Measurements from ENCODE around the gene HDAC7. TPM values are rescaled to one million over a fixed set of nuclear protein-coding genes. Genes with fewer than 3 reads are reported as not detected.

The HDAC7 gene
- polyA plus RNA-seq, 4 donors, result 2.2 to 30.3 (median 15.3) TPM

- DNase-seq (no peak), FAIRE-seq (no peak)
- H3K4me3 ChIP-seq (ENCODE audit: low read depth in 1 of 3, low read length in 3 of 3), result no peak overlapping the region
- H3K4me1 ChIP-seq (ENCODE audit: control insufficient read depth in 3 of 3, insufficient read depth in 2 of 3, low read depth in 1 of 3, low read length in 2 of 3), result peaks cover 0 to 2% (median 0%) of the 10 kb centered on the region in 3 donors
- H3K27me3 ChIP-seq (ENCODE audit: control insufficient read depth in 3 of 3, insufficient read depth in 3 of 3, low read length in 3 of 3), result no peaks in the 10 kb centered on the region
- no peak overlapping the region for H3K27ac ChIP-seq (ENCODE audit: low read depth in 1 of 3, low read length in 2 of 3)
- H3K36me3 ChIP-seq (ENCODE audit: control insufficient read depth in 3 of 3, insufficient read depth in 2 of 3, low read depth in 1 of 3, low read length in 3 of 3), result peaks cover 0 to 62% (median 10%) of the 10 kb centered on the region in 3 donors
- 65 to 74% (median 68%) methylated on average over 13 of the region's 13 CpGs for WGBS, 3 donors
- no peaks in the 10 kb centered on the region for H3K9me3 ChIP-seq (ENCODE audit: control insufficient read depth in 2 of 2, insufficient read depth in 1 of 2, low read depth in 1 of 2, low read length in 1 of 2)
Observed at GRCh38 chr12:47781479-47782371, 38.0 kb downstream of the HDAC7 start.

- WGBS, 3 donors, result 69 to 83% (median 78%) methylated on average over 11 of the region's 11 CpGs
- Histone ChIP-seq H3K27ac (ENCODE audit: low read depth in 1 of 3, low read length in 2 of 3) (no peak overlapping the region), H3K36me3 (ENCODE audit: control insufficient read depth in 3 of 3, insufficient read depth in 2 of 3, low read depth in 1 of 3, low read length in 3 of 3) (peaks cover 0 to 49% (median 6%) of the 10 kb centered on the region in 3 donors), H3K27me3 (ENCODE audit: control insufficient read depth in 3 of 3, insufficient read depth in 3 of 3, low read length in 3 of 3) (no peaks in the 10 kb centered on the region), H3K4me1 (ENCODE audit: control insufficient read depth in 3 of 3, insufficient read depth in 2 of 3, low read depth in 1 of 3, low read length in 2 of 3) (no peaks in the 10 kb centered on the region), H3K9me3 (ENCODE audit: control insufficient read depth in 2 of 2, insufficient read depth in 1 of 2, low read depth in 1 of 2, low read length in 1 of 2) (no peaks in the 10 kb centered on the region), H3K4me3 (ENCODE audit: low read depth in 1 of 3, low read length in 3 of 3) (no peak overlapping the region)
- no peak for FAIRE-seq
- DNase-seq, result no peak
Observed at GRCh38 chr12:47779943-47780504, 39.7 kb downstream of the HDAC7 start.

GRCh38 chr12:47779301-47779942, 40.3 kb downstream of the HDAC7 start:
- FAIRE-seq (no peak), DNase-seq (peak; percentile 85 to 91)
- Histone ChIP-seq H3K9me3 (ENCODE audit: control insufficient read depth in 2 of 2, insufficient read depth in 1 of 2, low read depth in 1 of 2, low read length in 1 of 2) (no peaks in the 10 kb centered on the region), H3K4me1 (ENCODE audit: control insufficient read depth in 3 of 3, insufficient read depth in 2 of 3, low read depth in 1 of 3, low read length in 2 of 3) (no peaks in the 10 kb centered on the region), H3K27me3 (ENCODE audit: control insufficient read depth in 3 of 3, insufficient read depth in 3 of 3, low read length in 3 of 3) (no peaks in the 10 kb centered on the region), H3K4me3 (ENCODE audit: low read depth in 1 of 3, low read length in 3 of 3) (no peak overlapping the region), H3K27ac (ENCODE audit: low read depth in 1 of 3, low read length in 2 of 3) (no peak overlapping the region), H3K36me3 (ENCODE audit: control insufficient read depth in 3 of 3, insufficient read depth in 2 of 3, low read depth in 1 of 3, low read length in 3 of 3) (peaks cover 0 to 43% (median 6%) of the 10 kb centered on the region in 3 donors)
- 36 to 53% (median 47%) methylated on average over 19 of the region's 19 CpGs for WGBS, 3 donors

- DNase-seq (no peak), FAIRE-seq (no peak)
- no peaks in the 10 kb centered on the region for H3K9me3 ChIP-seq (ENCODE audit: control insufficient read depth in 2 of 2, insufficient read depth in 1 of 2, low read depth in 1 of 2, low read length in 1 of 2)
- no peak overlapping the region for H3K4me3 ChIP-seq (ENCODE audit: low read depth in 1 of 3, low read length in 3 of 3)
- H3K36me3 ChIP-seq (ENCODE audit: control insufficient read depth in 3 of 3, insufficient read depth in 2 of 3, low read depth in 1 of 3, low read length in 3 of 3), result peaks cover 0 to 38% (median 6%) of the 10 kb centered on the region in 3 donors
- no peaks in the 10 kb centered on the region for H3K27me3 ChIP-seq (ENCODE audit: control insufficient read depth in 3 of 3, insufficient read depth in 3 of 3, low read length in 3 of 3)
- no peak overlapping the region for H3K27ac ChIP-seq (ENCODE audit: low read depth in 1 of 3, low read length in 2 of 3)
- peaks cover 0 to 3% (median 2%) of the 10 kb centered on the region in 3 donors for H3K4me1 ChIP-seq (ENCODE audit: control insufficient read depth in 3 of 3, insufficient read depth in 2 of 3, low read depth in 1 of 3, low read length in 2 of 3)
- WGBS, 3 donors, result 60 to 74% (median 61%) methylated on average over 14 of the region's 14 CpGs
Observed at GRCh38 chr12:47778881-47779280, 40.8 kb downstream of the HDAC7 start.

- Histone ChIP-seq H3K4me3 (ENCODE audit: low read depth in 1 of 3, low read length in 3 of 3) (no peak overlapping the region), H3K27ac (ENCODE audit: low read depth in 1 of 3, low read length in 2 of 3) (no peak overlapping the region), H3K9me3 (ENCODE audit: control insufficient read depth in 2 of 2, insufficient read depth in 1 of 2, low read depth in 1 of 2, low read length in 1 of 2) (no peaks in the 10 kb centered on the region), H3K27me3 (ENCODE audit: control insufficient read depth in 3 of 3, insufficient read depth in 3 of 3, low read length in 3 of 3) (no peaks in the 10 kb centered on the region), H3K36me3 (ENCODE audit: control insufficient read depth in 3 of 3, insufficient read depth in 2 of 3, low read depth in 1 of 3, low read length in 3 of 3) (peaks cover 0 to 29% (median 0%) of the 10 kb centered on the region in 3 donors), H3K4me1 (ENCODE audit: control insufficient read depth in 3 of 3, insufficient read depth in 2 of 3, low read depth in 1 of 3, low read length in 2 of 3) (peaks cover 0 to 6% (median 3%) of the 10 kb centered on the region in 3 donors)
- FAIRE-seq (no peak), DNase-seq (no peak)
- WGBS, 3 donors, result 69 to 80% (median 77%) methylated on average over 9 of the region's 9 CpGs
Observed at GRCh38 chr12:47777741-47778558, 41.8 kb downstream of the HDAC7 start.

- Histone ChIP-seq H3K27ac (ENCODE audit: low read depth in 1 of 3, low read length in 2 of 3) (no peak overlapping the region), H3K4me3 (ENCODE audit: low read depth in 1 of 3, low read length in 3 of 3) (no peak overlapping the region), H3K36me3 (ENCODE audit: control insufficient read depth in 3 of 3, insufficient read depth in 2 of 3, low read depth in 1 of 3, low read length in 3 of 3) (peaks cover 0 to 21% (median 0%) of the 10 kb centered on the region in 3 donors), H3K9me3 (ENCODE audit: control insufficient read depth in 2 of 2, insufficient read depth in 1 of 2, low read depth in 1 of 2, low read length in 1 of 2) (no peaks in the 10 kb centered on the region), H3K27me3 (ENCODE audit: control insufficient read depth in 3 of 3, insufficient read depth in 3 of 3, low read length in 3 of 3) (no peaks in the 10 kb centered on the region), H3K4me1 (ENCODE audit: control insufficient read depth in 3 of 3, insufficient read depth in 2 of 3, low read depth in 1 of 3, low read length in 2 of 3) (peaks cover 0 to 6% (median 3%) of the 10 kb centered on the region in 3 donors)
- 57 to 75% (median 67%) methylated on average over 1 of the region's 1 CpG for WGBS, 3 donors
- FAIRE-seq (no peak), DNase-seq (no peak)
Observed at GRCh38 chr12:47777151-47777550, 42.6 kb downstream of the HDAC7 start.

GRCh38 chr12:47776471-47777143, 43.1 kb downstream of the HDAC7 start:
- no peaks in the 10 kb centered on the region for H3K27me3 ChIP-seq (ENCODE audit: control insufficient read depth in 3 of 3, insufficient read depth in 3 of 3, low read length in 3 of 3)
- H3K9me3 ChIP-seq (ENCODE audit: control insufficient read depth in 2 of 2, insufficient read depth in 1 of 2, low read depth in 1 of 2, low read length in 1 of 2), result no peaks in the 10 kb centered on the region
- no peak overlapping the region for H3K27ac ChIP-seq (ENCODE audit: low read depth in 1 of 3, low read length in 2 of 3)
- DNase-seq, result no peak
- H3K4me1 ChIP-seq (ENCODE audit: control insufficient read depth in 3 of 3, insufficient read depth in 2 of 3, low read depth in 1 of 3, low read length in 2 of 3), result peaks cover 0 to 6% (median 3%) of the 10 kb centered on the region in 3 donors
- 70 to 82% (median 79%) methylated on average over 5 of the region's 5 CpGs for WGBS, 3 donors
- no peak overlapping the region for H3K4me3 ChIP-seq (ENCODE audit: low read depth in 1 of 3, low read length in 3 of 3)
- peaks cover 0 to 15% (median 0%) of the 10 kb centered on the region in 3 donors for H3K36me3 ChIP-seq (ENCODE audit: control insufficient read depth in 3 of 3, insufficient read depth in 2 of 3, low read depth in 1 of 3, low read length in 3 of 3)
- no peak for FAIRE-seq
